ENCODE results near the gene MGAT5.

Gene MGAT5

DNA sequence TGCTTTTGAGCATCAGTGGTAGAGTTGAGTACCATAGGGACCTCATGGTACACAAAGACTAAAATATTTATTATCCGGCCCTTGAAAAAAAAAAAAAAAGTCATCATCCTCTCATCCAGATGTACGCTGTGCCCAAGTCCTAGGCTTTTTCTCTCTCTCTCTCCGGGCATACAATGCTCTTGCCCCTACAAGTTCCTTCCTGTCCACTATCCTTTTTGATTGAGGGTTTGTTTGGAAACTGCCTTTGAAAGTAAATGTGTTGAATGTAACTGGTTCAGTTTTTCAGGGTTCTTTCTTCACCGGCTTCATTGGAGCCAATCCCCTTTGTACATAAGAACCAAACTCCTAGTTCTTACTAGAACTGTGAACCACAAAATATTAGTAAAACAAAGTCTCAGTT, 130.3 kb downstream of the MGAT5 start:
- Mint-ChIP-seq H3K36me3 (ENCODE audit: low read depth) (peaks cover 33% of the 10 kb centered on the region), H3K4me1 (no peaks in the 10 kb centered on the region)

GRCh38 chr2:134385195-134385594, 131.3 kb downstream of the MGAT5 start:
- H3K36me3 Mint-ChIP-seq (ENCODE audit: low read depth), result peaks cover 30% of the 10 kb centered on the region
- DNase-seq, result no peak
- H3K4me3 Mint-ChIP-seq, result no peak overlapping the region
- H3K4me1 Mint-ChIP-seq, result no peaks in the 10 kb centered on the region
- no peak overlapping the region for H3K27ac Mint-ChIP-seq
- no peaks in the 10 kb centered on the region for H3K27me3 Mint-ChIP-seq (ENCODE audit: low read depth, poor library complexity)
- no peaks in the 10 kb centered on the region for H3K9me3 Mint-ChIP-seq
- TF ChIP-seq CTCF (IDR thresholded peaks at IDR 0.05), result no peak

More for the DNA sequence above, 130.3 kb downstream of the MGAT5 start:
- Mint-ChIP-seq H3K4me3 (no peak overlapping the region), H3K27ac (no peak overlapping the region), H3K27me3 (ENCODE audit: low read depth, poor library complexity) (no peaks in the 10 kb centered on the region), H3K9me3 (no peaks in the 10 kb centered on the region)
- TF ChIP-seq CTCF (IDR thresholded peaks at IDR 0.05), result no peak
- no peak for DNase-seq

DNA sequence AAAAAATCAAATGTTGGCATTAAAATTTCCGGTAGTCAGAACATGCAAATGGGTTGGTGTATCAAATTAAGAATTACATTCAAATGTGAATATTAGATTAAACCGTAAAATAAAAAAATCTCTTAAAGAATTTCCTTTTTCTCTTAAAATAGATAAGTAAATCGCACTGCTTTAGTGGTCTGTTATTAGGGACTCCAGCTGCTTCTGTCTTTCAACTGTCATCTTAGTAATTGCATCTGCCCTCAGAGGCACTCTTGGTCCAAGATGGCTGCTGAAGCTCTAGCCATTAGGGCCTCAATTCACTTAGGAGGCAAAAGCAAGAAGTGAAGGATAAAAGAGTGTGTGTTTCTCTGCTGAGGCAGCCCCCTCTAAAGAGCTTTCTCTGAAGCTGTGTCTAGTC, 132.4 kb downstream of the MGAT5 start:
- Mint-ChIP-seq H3K9me3 (no peaks in the 10 kb centered on the region), H3K4me3 (no peak overlapping the region), H3K36me3 (ENCODE audit: low read depth) (peaks cover 36% of the 10 kb centered on the region), H3K4me1 (no peaks in the 10 kb centered on the region), H3K27me3 (ENCODE audit: low read depth, poor library complexity) (no peaks in the 10 kb centered on the region), H3K27ac (no peak overlapping the region)
- no peak for TF ChIP-seq CTCF (IDR thresholded peaks at IDR 0.05)
- no peak for DNase-seq

GRCh38 chr2:134389381-134389780, 135.5 kb downstream of the MGAT5 start:
- Mint-ChIP-seq H3K27me3 (ENCODE audit: low read depth, poor library complexity) (no peaks in the 10 kb centered on the region), H3K4me3 (no peak overlapping the region), H3K36me3 (ENCODE audit: low read depth) (peaks cover 40% of the 10 kb centered on the region), H3K4me1 (peaks cover 21% of the 10 kb centered on the region), H3K27ac (no peak overlapping the region), H3K9me3 (no peaks in the 10 kb centered on the region)
- DNase-seq, result no peak
- no peak for TF ChIP-seq CTCF (IDR thresholded peaks at IDR 0.05)

- peaks cover 39% of the 10 kb centered on the region for H3K4me1 Mint-ChIP-seq
- H3K9me3 Mint-ChIP-seq, result no peaks in the 10 kb centered on the region
- H3K36me3 Mint-ChIP-seq (ENCODE audit: low read depth), result peaks cover 22% of the 10 kb centered on the region
- no peak overlapping the region for H3K4me3 Mint-ChIP-seq
- no peak overlapping the region for H3K27ac Mint-ChIP-seq
- no peak for DNase-seq
- no peak for TF ChIP-seq CTCF (IDR thresholded peaks at IDR 0.05)
- H3K27me3 Mint-ChIP-seq (ENCODE audit: low read depth, poor library complexity), result no peaks in the 10 kb centered on the region
These were observed 137.9 kb downstream of the MGAT5 start for GRCh38 chr2:134391751-134392160.

DNA sequence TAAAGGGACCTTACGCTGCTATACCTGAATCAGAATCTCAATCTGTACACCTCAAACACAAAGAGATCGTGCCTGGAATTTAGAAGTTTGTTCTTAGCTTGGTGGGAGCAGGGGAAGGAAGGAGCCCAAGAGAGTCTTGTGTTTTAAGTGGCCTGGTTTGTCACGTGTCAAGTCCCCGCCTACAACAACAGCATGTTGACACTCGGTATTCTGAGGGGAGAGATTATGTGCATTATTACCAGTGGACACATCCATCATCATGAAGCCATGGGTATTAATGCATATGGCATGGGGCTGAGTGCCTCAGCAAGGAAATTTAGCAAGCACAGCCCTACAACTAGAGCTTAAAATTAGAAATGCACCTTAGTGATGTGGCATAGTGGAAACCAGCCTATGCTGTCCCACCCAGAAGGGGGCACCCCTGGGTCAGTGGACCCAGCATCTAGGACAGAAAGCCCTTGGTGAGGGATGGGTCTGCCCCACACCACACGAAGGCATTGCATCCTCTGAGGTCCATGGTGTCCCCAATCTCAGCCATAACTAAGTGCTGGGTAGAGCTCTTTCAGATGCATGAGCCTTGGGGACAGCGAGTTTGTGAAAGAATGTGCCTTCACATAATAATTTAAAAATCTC, 138.7 kb downstream of the MGAT5 start:
- Mint-ChIP-seq H3K27me3 (ENCODE audit: low read depth, poor library complexity) (no peaks in the 10 kb centered on the region), H3K9me3 (no peaks in the 10 kb centered on the region), H3K36me3 (ENCODE audit: low read depth) (peaks cover 18% of the 10 kb centered on the region), H3K4me1 (peaks cover 47% of the 10 kb centered on the region), H3K4me3 (no peak overlapping the region), H3K27ac (no peak overlapping the region)
- no peak for DNase-seq
- TF ChIP-seq CTCF (IDR thresholded peaks at IDR 0.05), result no peak

Data from nephron progenitor cell (in vitro differentiated cells).